GM12872 (cell line): Measurements from ENCODE around the gene XRCC2.

Source experiments
- CTCF ChIP-seq: IDR thresholded peaks from 3 replicates; pipeline ENCODE4 v1.5.1; 2011; ENCODE audit warnings: low read depth, mild to moderate bottlenecking, low read length, moderate library complexity; ENCODE audit not compliant: insufficient read depth

The XRCC2 gene

GRCh38 chr7:152675759-152676636 lies at the start of gene XRCC2:
Gene XRCC2, minus strand, starts transcription at chr7:152676141. Its CDS starts 62 bp downstream, at chr7:152676079.
- no peak for TF ChIP-seq CTCF

- TF ChIP-seq CTCF = no peak
These were observed 47.4 kb upstream of the XRCC2 start for GRCh38 chr7:152723364-152723763.

GRCh38 chr7:152711444-152711944 lies 35.6 kb upstream of the XRCC2 start:
- TF ChIP-seq CTCF = no peak

GRCh38 chr7:152710153-152710442 lies 34.2 kb upstream of the XRCC2 start:
- no peak for TF ChIP-seq CTCF

GRCh38 chr7:152709287-152710152 lies 33.6 kb upstream of the XRCC2 start:
- TF ChIP-seq CTCF = no peak

GRCh38 chr7:152704796-152705384 lies 28.9 kb upstream of the XRCC2 start:
- no peak for TF ChIP-seq CTCF

- no peak for TF ChIP-seq CTCF
These were observed 23.1 kb upstream of the XRCC2 start for GRCh38 chr7:152699079-152699478.
